Hepatocyte (in vitro differentiated cells): ENCODE measurements around the gene PDE7B. TPM values are rescaled to one million over a fixed set of nuclear protein-coding genes. Genes with fewer than 3 reads are reported as not detected.

Experiments
- DNase-seq: peaks from one replicate; pipeline ENCODE4 v3.0.0-alpha.2; 2016; ENCODE audit warnings: low spot score
- H2AFZ ChIP-seq: fragments of 200-600 bp; sonication (generic); 2 replicates; pipeline ENCODE4 v1.6.0; 2016; ENCODE audit warnings: antibody characterized with exemption, mild to moderate bottlenecking
- H3K27ac ChIP-seq: fragments of 200-600 bp; sonication (generic); 2 replicates; pipeline ENCODE4 v1.5.1; 2016; ENCODE audit warnings: mild to moderate bottlenecking
- H3K27me3 ChIP-seq: fragments of 200-600 bp; sonication (generic); 2 replicates; pipeline ENCODE4 v1.6.1; 2016
- H3K36me3 ChIP-seq: fragments of 200-600 bp; sonication (generic); replicated peaks from 2 replicates; pipeline ENCODE4 v1.5.1; 2016; ENCODE audit warnings: low read depth; ENCODE audit not compliant: insufficient read depth
- H3K4me1 ChIP-seq: fragments of 200-600 bp; sonication (generic); 2 replicates; pipeline ENCODE4 v1.5.1; 2016; ENCODE audit warnings: mild to moderate bottlenecking, moderate library complexity; ENCODE audit not compliant: insufficient read depth
- H3K4me2 ChIP-seq: fragments of 200-600 bp; sonication (generic); 2 replicates; pipeline ENCODE4 v1.6.0; 2016
- H3K4me3 ChIP-seq: fragments of 200-600 bp; sonication (generic); 2 replicates; pipeline ENCODE4 v1.5.1; 2016; ENCODE audit warnings: mild to moderate bottlenecking
- H3K79me2 ChIP-seq: fragments of 200-600 bp; sonication (generic); 2 replicates; pipeline ENCODE4 v1.6.0; 2017; ENCODE audit warnings: mild to moderate bottlenecking
- H3K9me2 ChIP-seq: fragments of 200-600 bp; sonication (generic); replicated peaks from 2 replicates; pipeline ENCODE4 v1.6.0; 2017; ENCODE audit warnings: mild to moderate bottlenecking; ENCODE audit not compliant: insufficient read depth
- H3K9me3 ChIP-seq: fragments of 200-600 bp; sonication (generic); 2 replicates; pipeline ENCODE4 v1.5.1; 2016; ENCODE audit warnings: low read depth, mild to moderate bottlenecking
- H4K20me1 ChIP-seq: fragments of 200-600 bp; sonication (generic); 2 replicates; pipeline ENCODE4 v1.6.0; 2016; ENCODE audit warnings: mild to moderate bottlenecking; ENCODE audit not compliant: insufficient read depth, poor library complexity, severe bottlenecking
- EZH2 ChIP-seq: fragments of 200-600 bp; sonication (generic); IDR thresholded peaks from 2 replicates; pipeline ENCODE4 v1.6.1; 2016; ENCODE audit warnings: antibody characterized with exemption, mild to moderate bottlenecking, borderline replicate concordance
- EZH2phosphoT487 ChIP-seq: fragments of 200-600 bp; sonication (generic); IDR thresholded peaks from one replicate; pipeline ENCODE4 v1.6.1; 2018; ENCODE audit warnings: antibody characterized with exemption, mild to moderate bottlenecking, low read depth, moderate library complexity; ENCODE audit not compliant: unreplicated experiment, severe bottlenecking
- WGBS: methylation state at CpG from one replicate; pipeline ENCODE4 v1.1.6; 2016; ENCODE audit warnings: low lambda C conversion rate; ENCODE audit errors: missing lambda C conversion rate; 5-methylcytosine and 5-hydroxymethylcytosine counted together
- polyA plus RNA-seq: library from polyadenylated mRNA; unstranded; fragments of >200 nt; fragmentation: Nextera tagmentation; extraction: Ambion mirVana; gene quantifications from 2 replicates; pipeline ENCODE4 v1.2.1, GENCODE V29; 2016
- total RNA-seq: library from RNA; depleted of rRNA; stranded (reverse); fragments of >200 nt; gene quantifications from 2 replicates; pipeline ENCODE4 v1.2.3, GENCODE V29; 2014
- TF ChIP-seq, protein P1 (sequence below): fragments of 200-600 bp; sonication (generic); IDR thresholded peaks from 2 replicates; pipeline ENCODE4 v1.5.1; 2016; ENCODE audit warnings: antibody characterized with exemption, mild to moderate bottlenecking; ENCODE audit not compliant: poor library complexity

PDE7B gene
- total and polyA plus RNA-seq, 2 experiments from 2014 or later: 3.4 to 7.2 TPM

- TF ChIP-seq EZH2: no peak
- TF ChIP-seq EZH2phosphoT487: no peak
- TF ChIP-seq, protein P1, sequence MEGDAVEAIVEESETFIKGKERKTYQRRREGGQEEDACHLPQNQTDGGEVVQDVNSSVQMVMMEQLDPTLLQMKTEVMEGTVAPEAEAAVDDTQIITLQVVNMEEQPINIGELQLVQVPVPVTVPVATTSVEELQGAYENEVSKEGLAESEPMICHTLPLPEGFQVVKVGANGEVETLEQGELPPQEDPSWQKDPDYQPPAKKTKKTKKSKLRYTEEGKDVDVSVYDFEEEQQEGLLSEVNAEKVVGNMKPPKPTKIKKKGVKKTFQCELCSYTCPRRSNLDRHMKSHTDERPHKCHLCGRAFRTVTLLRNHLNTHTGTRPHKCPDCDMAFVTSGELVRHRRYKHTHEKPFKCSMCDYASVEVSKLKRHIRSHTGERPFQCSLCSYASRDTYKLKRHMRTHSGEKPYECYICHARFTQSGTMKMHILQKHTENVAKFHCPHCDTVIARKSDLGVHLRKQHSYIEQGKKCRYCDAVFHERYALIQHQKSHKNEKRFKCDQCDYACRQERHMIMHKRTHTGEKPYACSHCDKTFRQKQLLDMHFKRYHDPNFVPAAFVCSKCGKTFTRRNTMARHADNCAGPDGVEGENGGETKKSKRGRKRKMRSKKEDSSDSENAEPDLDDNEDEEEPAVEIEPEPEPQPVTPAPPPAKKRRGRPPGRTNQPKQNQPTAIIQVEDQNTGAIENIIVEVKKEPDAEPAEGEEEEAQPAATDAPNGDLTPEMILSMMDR: no peak
- no peak for DNase-seq
- no peaks in the 10 kb centered on the region for H3K9me2 ChIP-seq
- WGBS: 92% methylated on average over 3 of the region's 3 CpGs
- no peak overlapping the region for H2AFZ ChIP-seq
- no peaks in the 10 kb centered on the region for H3K79me2 ChIP-seq
- H3K9me3 ChIP-seq: no peaks in the 10 kb centered on the region
- H3K4me3 ChIP-seq: no peak overlapping the region
- H3K4me1 ChIP-seq: peaks cover 6% of the 10 kb centered on the region
- H3K27me3 ChIP-seq: no peaks in the 10 kb centered on the region
- no peaks in the 10 kb centered on the region for H3K36me3 ChIP-seq
- H3K4me2 ChIP-seq: no peak overlapping the region
- H4K20me1 ChIP-seq: no peaks in the 10 kb centered on the region
- no peak overlapping the region for H3K27ac ChIP-seq
Measured at GRCh38 chr6:136129365-136129764, 277.9 kb downstream of the PDE7B start.

GRCh38 chr6:136134268-136134667 is 282.8 kb downstream of the PDE7B start:
- Histone ChIP-seq H3K4me3 (no peak overlapping the region), H4K20me1 (no peaks in the 10 kb centered on the region), H3K9me3 (no peaks in the 10 kb centered on the region), H3K27me3 (no peaks in the 10 kb centered on the region), H3K36me3 (no peaks in the 10 kb centered on the region), H3K4me1 (peaks cover 7% of the 10 kb centered on the region), H3K27ac (no peak overlapping the region), H2AFZ (no peak overlapping the region), H3K4me2 (no peak overlapping the region), H3K79me2 (no peaks in the 10 kb centered on the region), H3K9me2 (no peaks in the 10 kb centered on the region)
- TF ChIP-seq EZH2phosphoT487 (no peak), EZH2 (no peak)
- TF ChIP-seq, protein P1: no peak
- WGBS: 70% methylated on average over 5 of the region's 5 CpGs
- no peak for DNase-seq

DNA sequence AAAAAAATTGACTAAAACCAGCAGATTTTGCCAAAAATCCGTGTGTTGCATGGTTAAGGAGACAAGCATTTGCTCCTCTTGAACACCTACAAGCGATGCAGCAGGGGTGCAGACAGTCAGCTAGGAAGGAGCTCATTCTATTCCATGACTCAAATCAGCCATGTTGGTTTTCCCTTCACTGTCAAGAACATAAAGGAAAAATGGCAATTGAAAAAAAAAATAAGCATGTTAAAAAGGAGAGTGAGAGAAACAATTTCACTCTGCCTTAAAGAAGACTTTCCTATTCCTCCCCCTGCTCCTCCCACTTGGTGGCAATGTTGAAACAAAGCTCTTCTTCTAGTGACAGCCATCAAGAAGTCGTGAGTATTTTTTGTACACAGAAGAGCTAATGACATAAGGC is 283.2 kb downstream of the PDE7B start:
- DNase-seq: no peak
- TF ChIP-seq EZH2phosphoT487: no peak
- TF ChIP-seq EZH2: no peak
- TF ChIP-seq, protein P1: no peak
- no peak overlapping the region for H3K4me2 ChIP-seq
- 83% methylated on average over 3 of the region's 3 CpGs for WGBS
- no peak overlapping the region for H2AFZ ChIP-seq
- H3K79me2 ChIP-seq: no peaks in the 10 kb centered on the region
- H3K9me3 ChIP-seq: no peaks in the 10 kb centered on the region
- no peaks in the 10 kb centered on the region for H3K36me3 ChIP-seq
- no peaks in the 10 kb centered on the region for H3K27me3 ChIP-seq
- no peak overlapping the region for H3K27ac ChIP-seq
- peaks cover 7% of the 10 kb centered on the region for H3K4me1 ChIP-seq
- H4K20me1 ChIP-seq: no peaks in the 10 kb centered on the region
- H3K9me2 ChIP-seq: no peaks in the 10 kb centered on the region
- no peak overlapping the region for H3K4me3 ChIP-seq

- Histone ChIP-seq H3K36me3 (no peaks in the 10 kb centered on the region), H4K20me1 (no peaks in the 10 kb centered on the region), H3K4me2 (no peak overlapping the region), H3K9me2 (no peaks in the 10 kb centered on the region), H3K79me2 (no peaks in the 10 kb centered on the region), H2AFZ (no peak overlapping the region), H3K4me3 (no peak overlapping the region), H3K9me3 (no peaks in the 10 kb centered on the region), H3K4me1 (peaks cover 7% of the 10 kb centered on the region), H3K27ac (no peak overlapping the region), H3K27me3 (no peaks in the 10 kb centered on the region)
- DNase-seq: no peak
- WGBS: 78% methylated on average over 2 of the region's 2 CpGs
- no peak for TF ChIP-seq EZH2phosphoT487
- no peak for TF ChIP-seq EZH2
- TF ChIP-seq, protein P1: no peak
Measured at GRCh38 chr6:136136274-136136673, 284.8 kb downstream of the PDE7B start.
